ENCODE results near the gene GANAB. TPM values are rescaled to one million over a fixed set of nuclear protein-coding genes. Genes with fewer than 3 reads are reported as not detected.

The GANAB gene
- total and polyA plus RNA-seq, 2 of the 13 experiments (the other 11 are each of a cell fraction or from before 2014, with no cell fraction given) = 99.5 to 234 TPM

GRCh38 chr11:62575156-62575555 is 71.3 kb downstream of the GANAB start (continued):
- no peak for TF ChIP-seq ZNF513 (CRISPR knock-in tag; conservative IDR thresholded peaks at IDR 0.05)
- no peak for TF ChIP-seq ZNF569 (CRISPR knock-in tag; IDR thresholded peaks at IDR 0.05; ENCODE audit: borderline replicate concordance)
- TF ChIP-seq NBN (conservative IDR thresholded peaks at IDR 0.05) = no peak
- TF ChIP-seq TEAD2 (CRISPR knock-in tag; IDR thresholded peaks at IDR 0.05) = no peak
- TF ChIP-seq ZC3H13 (CRISPR knock-in tag; IDR thresholded peaks at IDR 0.05) = peak; percentile 73; the same call in 1 of the 2 replicates
- TF ChIP-seq ZNF766 (CRISPR knock-in tag; IDR thresholded peaks at IDR 0.05; ENCODE audit: borderline replicate concordance) = no peak
- no peak for TF ChIP-seq MAFK (conservative IDR thresholded peaks at IDR 0.05 in 1 of 2, IDR thresholded peaks at IDR 0.05 in 1 of 2; ENCODE audit: low read length in 2 of 2)
- TF ChIP-seq MAF1 (CRISPR knock-in tag; IDR thresholded peaks at IDR 0.05; ENCODE audit: borderline replicate concordance) = no peak
- no peak for TF ChIP-seq ZNF512 (CRISPR knock-in tag; IDR thresholded peaks at IDR 0.05)
- TF ChIP-seq MTA1 (CRISPR knock-in tag; IDR thresholded peaks at IDR 0.05; ENCODE audit: borderline replicate concordance) = 0 out of 2 replicates have a peak, but pooled peaks have one; percentile 15
- TF ChIP-seq NCOR1 (IDR thresholded peaks at IDR 0.05; ENCODE audit: borderline replicate concordance, low read length) = no peak
- TF ChIP-seq ESRRA (CRISPR knock-in tag; IDR thresholded peaks at IDR 0.05; ENCODE audit: low read depth) = no peak
- TF ChIP-seq CEBPG (CRISPR knock-in tag; IDR thresholded peaks at IDR 0.05) = no peak
- 0 out of 2 replicates have a peak, but pooled peaks have one; percentile 24 for TF ChIP-seq ZIK1 (CRISPR knock-in tag; IDR thresholded peaks at IDR 0.05; ENCODE audit: borderline replicate concordance, low read depth)
- no peak for TF ChIP-seq ZNF205 (CRISPR knock-in tag; IDR thresholded peaks at IDR 0.05)
- TF ChIP-seq SALL1 (CRISPR knock-in tag; IDR thresholded peaks at IDR 0.05) = 0 out of 2 replicates have a peak, but pooled peaks have one; percentile 15
- TF ChIP-seq U2AF2 (IDR thresholded peaks at IDR 0.05; ENCODE audit: low read depth, low read length) = no peak
- no peak for TF ChIP-seq LRRFIP1 (CRISPR knock-in tag; conservative IDR thresholded peaks at IDR 0.05)
- peak in 1 of 2 experiments; percentile 25; a peak in 1 of 4 replicates for TF ChIP-seq POLR2A (IDR thresholded peaks at IDR 0.05; ENCODE audit: insufficient read depth in 1 of 2, low read depth in 2 of 2, low read length in 2 of 2)
- no peak for TF ChIP-seq TSC22D2 (CRISPR knock-in tag; IDR thresholded peaks at IDR 0.05; ENCODE audit: borderline replicate concordance)
- no peak for TF ChIP-seq ZNF432 (CRISPR knock-in tag; IDR thresholded peaks at IDR 0.05; ENCODE audit: borderline replicate concordance)
- peak; percentile 71 for TF ChIP-seq RBFOX2 (IDR thresholded peaks at IDR 0.05; ENCODE audit: low read depth, low read length)
- no peak for TF ChIP-seq ZBTB37 (CRISPR knock-in tag; IDR thresholded peaks at IDR 0.05)
- peak; percentile 7; the same call in 1 of the 2 replicates for TF ChIP-seq SP4 (CRISPR knock-in tag; IDR thresholded peaks at IDR 0.05)
